Measurements from ENCODE around the gene LBX1.

The LBX1 gene, protein sequence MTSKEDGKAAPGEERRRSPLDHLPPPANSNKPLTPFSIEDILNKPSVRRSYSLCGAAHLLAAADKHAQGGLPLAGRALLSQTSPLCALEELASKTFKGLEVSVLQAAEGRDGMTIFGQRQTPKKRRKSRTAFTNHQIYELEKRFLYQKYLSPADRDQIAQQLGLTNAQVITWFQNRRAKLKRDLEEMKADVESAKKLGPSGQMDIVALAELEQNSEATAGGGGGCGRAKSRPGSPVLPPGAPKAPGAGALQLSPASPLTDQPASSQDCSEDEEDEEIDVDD

DNA sequence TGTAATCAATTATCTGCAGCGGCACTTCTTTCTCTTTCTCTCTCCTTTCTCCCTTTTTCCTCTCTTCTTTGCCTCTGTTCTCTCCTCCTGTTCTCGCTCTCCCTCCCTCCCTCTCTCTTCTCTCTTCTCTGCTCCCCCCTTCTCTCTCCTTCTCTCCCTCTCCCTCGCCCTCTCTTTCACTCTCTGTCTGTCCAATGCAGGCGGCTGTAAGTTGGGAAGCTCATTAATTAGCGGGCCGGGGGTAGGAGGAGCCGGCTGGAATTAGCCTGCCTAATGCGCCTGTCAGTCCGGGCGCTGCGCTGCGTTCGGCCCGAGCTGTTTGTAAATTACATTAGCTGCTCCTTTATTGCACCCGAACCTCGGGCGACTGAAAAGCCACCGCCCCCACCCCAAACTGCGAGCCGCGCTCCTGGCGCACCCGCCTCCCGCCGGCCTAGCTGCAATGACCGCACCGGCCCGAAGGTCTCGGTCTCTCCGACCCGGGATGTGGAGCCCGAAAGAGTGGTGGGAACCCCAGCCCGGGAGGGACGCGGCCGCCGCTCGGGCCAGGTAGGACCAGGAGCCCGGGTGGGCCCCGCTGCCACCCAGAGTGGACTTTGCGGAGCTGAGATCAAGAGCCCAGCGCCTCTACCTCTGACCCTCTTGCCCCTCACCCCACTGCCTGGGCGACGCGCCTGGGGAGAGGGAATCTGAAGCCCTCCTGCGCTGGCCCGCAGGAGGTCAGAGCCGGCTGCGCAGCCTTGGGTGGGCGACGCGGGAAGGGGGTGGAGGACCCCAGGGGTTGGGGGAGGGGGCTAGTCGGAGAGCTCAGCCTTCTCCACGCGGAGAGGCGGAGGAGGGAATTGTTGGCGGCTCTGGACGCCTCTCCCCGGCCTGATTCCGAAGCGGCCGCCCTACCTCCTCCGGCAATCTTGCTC, at the start of gene LBX1:
TSS of gene LBX1 (minus strand) at position 198 of the 917 bp plus-strand sequence. CDS start 648 bp downstream, outside the sequence.
- intact Hi-C loops (cut with DNase I) = no loop called here
- no peak for DNase-seq

DNA sequence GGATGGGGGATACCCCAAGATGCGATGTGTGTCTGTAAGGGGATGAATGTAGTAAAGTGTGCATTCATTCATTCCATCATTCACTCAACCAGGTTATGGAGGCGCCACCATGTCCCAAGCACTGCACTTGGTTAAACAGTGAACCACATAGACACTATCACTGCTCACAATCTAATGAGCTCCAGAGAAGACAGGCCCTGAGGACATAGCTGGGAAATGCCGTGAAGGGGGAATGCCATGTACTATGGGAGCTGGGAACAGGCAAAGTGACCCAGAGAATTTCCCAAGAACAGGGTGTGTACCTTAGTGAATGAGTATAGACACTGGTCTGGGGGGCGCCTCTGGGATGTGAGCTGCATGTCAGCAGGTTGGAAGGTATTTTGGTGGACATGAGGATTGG, 44.5 kb upstream of the LBX1 start:
- intact Hi-C loops (cut with DNase I) = no loop called here
- DNase-seq = no peak

DNA sequence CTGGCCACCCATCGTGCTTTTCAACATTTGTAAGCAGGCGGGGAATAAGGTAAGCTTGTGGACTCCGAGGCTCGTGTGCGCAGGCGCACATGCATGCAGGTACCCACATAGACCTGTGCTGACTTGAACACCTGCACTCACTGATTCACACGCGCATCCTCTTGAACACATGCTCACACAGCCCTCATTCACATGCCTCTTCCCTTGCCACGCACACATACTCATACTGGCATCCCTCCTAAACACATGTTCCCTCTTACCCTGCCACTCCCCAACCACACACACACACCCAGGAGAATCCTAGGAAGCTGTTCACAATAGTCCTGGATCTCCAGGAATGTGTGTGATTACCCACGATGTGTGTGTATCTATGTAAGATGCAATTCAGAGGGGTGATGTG, 44.1 kb upstream of the LBX1 start:
- intact Hi-C loops (cut with DNase I) = no loop called here
- DNase-seq = no peak

DNA sequence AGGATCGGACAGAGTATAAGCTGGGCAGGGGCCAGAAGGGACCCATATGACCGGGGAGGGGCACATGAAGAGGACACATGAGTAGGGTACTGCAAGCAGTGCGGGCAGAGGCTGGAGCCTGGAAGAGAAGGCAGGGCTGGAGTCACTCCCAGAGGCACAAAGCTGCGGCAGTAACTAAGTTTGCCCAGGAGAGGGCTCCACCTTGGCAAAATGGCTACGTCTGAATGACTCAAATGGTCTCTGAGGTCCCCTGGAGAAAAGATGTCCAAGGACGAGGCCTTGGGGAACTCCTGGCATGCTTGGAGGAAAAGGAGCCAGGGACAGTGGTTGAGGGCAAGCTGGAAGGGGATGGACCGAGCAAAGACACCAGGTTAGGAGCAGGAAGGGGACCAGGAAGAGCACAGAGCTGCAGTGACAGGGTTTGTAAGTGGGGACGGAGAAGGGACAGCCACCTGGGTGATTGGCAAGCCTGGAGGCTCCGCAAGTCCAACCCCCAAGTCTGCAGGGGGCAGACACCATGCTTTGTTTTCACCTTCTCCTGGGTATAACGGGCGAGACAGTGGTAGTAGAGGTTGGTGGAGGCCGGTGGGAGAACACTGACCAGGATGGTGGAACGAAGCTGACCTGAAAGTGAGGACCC, 43.1 kb upstream of the LBX1 start:
- DNase-seq = peak; percentile 37 to 88 (median 72)
- intact Hi-C loops (cut with DNase I) = no loop called here

DNA sequence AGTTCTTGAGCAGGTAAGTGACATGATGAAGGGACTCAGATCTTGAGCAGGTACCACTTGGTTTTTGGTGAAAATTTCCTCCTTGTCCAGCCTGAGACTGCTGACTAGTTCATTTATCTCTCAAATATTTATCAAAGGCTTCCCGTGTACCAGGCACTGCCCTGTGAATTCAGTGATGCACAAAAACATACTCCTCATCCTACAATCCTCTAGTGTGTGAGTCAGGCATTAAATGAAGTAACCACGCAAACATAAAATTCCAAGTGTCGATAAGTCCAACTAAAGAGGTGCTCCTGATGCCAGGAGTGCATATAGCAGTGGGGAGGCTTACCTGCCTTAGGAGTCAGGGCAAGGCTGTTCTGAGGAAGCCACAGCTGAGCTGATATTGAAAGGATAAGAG, 41.5 kb upstream of the LBX1 start:
- DNase-seq = no peak
- intact Hi-C loops (cut with DNase I) = no loop called here

DNA sequence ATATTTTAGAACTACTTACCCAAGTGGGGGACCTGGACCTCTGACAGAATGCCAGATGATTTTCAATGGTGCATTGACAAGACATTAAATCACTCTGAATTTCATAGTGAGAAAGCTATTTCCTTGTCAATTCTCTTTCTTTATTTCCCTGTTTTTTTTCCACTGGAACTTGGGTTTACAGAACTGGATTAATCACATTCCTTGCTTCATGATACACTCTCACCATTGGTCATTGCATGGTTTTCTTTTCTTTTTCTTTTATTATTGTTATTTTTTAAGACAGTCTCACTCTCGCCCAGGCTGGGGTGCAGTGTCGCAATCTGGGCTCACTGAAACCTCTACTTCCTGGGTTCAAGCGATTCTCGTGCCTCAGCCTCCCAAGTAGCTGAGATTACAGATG, 38.5 kb upstream of the LBX1 start:
- DNase-seq = no peak
- intact Hi-C loops (cut with DNase I) = no loop called here

DNA sequence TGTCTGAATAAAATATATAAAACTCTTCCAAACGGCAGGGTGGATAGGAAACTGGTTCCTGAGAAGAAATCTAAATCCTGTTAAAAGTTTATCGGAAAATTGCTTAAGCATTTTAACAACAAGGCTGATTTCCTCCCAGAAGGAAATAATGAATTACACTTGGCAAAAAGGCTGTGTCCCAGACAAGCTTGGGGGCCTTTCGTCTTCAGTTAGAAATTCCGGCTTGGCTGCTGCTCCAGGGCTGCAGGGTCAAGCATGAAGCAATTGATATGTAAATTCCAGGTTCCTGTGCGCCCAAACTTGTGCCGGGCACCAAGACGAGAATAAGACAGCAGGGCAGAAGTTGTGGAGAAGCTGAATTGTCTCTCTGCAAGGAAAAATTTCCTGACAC, 38.0 kb upstream of the LBX1 start:
- intact Hi-C loops (cut with DNase I) = no loop called here
- DNase-seq = no peak

DNA sequence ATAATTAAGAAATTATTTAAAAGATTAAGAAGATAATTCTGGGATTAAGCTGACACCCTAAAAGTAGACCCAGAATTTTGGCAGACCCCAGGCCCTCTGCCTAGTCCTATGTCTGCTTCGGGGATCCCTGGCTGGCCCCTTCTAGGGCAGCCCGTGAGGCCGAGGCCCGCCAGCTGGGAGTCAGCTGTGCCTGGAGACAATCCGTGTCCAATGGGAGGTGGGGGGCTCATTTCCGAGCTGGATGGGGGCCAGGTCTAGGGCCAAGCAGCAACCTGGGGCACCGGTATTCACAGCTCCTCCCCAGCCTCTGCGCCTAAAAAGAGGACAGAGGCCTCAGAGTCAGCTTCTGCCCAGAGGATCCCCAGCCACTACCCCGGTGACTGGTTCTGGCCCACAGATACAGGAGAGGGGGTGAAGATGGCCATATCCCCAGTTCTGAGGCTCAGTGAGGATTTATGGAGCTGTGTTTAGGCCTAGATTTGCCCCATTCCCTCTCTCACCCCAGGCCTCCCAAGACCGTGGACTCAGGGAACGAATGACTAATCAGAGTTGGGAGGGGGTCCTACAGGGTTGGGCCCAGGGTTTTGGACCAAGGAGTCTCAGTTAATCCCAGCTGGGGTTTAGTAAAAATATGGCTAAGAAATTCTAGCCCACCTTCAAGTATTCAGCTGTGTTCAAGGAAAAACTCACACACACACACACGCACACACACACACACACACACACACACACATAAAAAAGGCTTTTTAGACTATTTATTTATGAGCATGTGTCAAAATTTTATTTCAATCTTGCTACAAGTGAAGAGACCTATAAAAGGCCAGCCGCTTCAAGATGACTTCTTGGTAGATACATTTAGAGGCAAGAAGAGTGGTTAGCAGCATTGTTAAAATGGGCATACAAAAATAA, 37.4 kb upstream of the LBX1 start:
- no peak for DNase-seq
- intact Hi-C loops (cut with DNase I) = no loop called here

DNA sequence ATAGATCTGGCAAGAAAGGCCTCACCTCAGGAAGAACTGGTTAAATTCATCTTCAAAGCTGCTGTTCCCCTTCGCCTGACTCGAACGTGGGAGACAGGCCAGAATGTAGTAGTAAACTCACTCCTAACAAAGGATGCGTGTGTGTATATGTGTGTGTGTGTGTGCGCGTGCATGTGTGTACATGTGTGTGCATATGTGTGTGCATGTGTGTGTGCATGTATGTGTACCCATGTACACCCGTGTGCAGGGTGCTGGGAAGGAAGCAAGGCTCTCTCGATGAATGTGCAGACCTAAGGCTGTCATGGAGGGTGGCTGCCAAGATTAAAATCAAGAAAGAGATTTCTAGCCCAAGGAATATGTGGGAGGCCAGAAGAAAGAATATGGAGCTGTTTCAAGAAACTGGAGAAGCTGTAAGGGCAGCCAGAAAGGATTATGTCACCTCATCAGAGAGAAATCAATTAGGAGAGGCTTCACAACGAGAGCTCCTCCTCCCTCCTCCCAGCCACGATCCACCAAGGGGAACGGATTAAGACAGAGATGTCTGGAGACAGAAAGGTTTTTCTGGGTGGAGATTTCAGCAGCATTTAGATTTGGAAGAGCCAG, 34.0 kb upstream of the LBX1 start:
- DNase-seq = peak in 5 of 42 donors; percentile 17 to 48 (median 26)
- intact Hi-C loops (cut with DNase I) = no loop called here

DNA sequence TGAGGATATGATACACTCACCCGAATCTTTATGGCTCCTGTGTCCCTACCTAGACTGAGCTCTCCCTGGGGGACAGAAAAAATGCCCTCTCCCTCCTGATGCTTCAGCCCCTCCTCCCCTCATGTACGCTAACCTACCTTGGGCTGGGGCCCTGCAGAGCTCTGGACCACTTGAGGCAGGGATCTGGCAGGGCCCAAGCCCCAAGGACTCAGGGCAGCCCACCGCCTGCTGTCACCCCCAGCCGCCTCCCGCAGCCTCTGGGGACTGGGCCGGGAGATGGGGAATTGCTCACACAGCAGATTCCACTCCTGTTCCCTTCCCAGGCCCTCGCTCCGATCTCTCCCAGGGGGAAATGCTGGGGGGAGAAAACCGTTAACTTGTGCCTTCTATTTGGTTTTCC, 32.9 kb upstream of the LBX1 start:
- intact Hi-C loops (cut with DNase I) = no loop called here
- no peak for DNase-seq

DNA sequence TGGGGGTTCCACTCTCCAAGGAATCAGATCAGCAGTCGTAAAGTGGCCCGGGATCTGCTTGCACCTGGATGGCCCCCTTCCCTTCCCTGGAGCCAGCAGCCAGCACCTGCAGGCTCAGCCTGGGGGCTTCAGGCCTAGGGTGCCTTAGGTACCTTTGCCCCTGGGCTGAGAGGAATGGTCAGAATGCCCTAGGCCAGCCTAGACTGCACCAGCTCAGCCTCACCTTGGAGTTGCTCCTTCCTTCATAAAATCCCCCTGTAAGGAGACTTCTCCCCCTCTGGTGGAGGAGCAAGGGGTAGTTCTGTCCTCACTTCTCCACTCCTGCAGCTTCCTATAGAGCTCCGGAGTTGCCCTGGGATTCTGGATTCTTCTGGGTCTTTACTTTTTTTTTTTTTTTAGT, 32.4 kb upstream of the LBX1 start:
- no peak for DNase-seq
- intact Hi-C loops (cut with DNase I) = no loop called here

DNA sequence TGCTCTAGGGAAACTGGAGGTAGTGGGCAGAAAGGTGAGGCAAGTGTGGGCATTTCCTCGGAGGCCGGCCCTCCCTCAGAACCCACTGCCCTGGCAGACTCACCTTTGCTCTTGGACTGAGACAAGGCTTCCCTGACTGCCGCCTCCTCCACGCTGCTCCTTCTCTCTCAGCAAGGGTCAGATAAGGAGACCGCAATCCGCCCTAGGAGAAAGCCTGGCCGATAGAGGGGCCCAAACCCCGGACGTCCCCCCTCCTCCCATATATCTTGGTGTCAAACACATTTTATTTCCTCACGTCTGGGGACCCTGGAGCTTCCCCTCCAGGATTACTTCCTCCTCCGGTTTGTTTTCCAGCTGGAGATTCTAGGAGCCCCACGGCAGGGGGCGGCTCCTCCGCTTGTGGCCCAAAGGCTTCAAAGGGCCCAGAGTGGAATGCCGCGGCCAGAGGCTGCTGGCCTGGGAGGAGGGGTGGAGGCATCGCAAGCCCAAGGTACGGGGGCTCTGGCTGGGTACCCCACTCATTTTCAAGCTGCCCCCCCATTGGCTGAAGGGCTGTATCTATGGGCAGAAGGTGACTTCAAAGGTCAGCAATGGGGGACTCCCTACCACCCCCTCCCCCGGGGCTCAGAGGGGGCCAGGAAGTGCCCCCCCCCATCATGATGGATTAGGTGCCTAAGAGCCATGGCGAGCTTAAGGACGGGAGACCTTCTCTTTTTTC, 31.7 kb upstream of the LBX1 start:
- DNase-seq = no peak

DNA sequence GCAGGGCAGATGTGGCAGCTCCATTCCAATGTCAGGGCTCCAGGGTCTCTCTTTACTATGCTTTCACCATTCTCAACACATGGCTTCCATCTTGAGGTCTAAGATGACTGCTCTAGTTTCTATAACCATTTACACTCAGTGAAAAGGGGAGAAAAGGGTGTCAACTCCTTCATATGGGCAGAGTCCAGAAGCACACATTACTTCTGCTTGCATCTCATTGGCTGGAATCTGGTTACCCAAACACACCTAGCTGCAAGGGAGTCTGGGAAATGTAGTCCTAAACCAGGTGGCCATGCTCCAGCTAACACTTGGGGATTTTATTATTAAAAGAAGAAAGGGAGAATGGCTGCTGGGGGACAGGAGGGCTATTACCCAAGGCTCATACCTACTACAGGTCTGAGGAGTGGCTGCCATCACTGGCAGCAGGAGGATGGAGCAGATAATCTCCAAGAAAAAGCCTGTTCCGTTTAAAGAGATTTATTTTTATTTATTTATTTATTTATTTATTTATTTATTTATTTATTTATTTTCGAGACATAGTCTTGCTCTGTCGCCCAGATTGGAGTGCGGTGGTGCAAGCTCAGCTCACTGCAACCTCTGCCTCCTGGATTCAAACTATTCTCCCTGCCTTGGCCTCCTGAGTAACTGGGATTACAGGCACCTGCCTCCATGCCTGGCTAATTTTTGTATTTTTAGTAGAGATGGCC, 29.1 kb upstream of the LBX1 start:
- no peak for DNase-seq
- intact Hi-C loops (cut with DNase I) = no loop called here

More for the DNA sequence above, 31.7 kb upstream of the LBX1 start:
- intact Hi-C loops (cut with DNase I) = no loop called here

DNA sequence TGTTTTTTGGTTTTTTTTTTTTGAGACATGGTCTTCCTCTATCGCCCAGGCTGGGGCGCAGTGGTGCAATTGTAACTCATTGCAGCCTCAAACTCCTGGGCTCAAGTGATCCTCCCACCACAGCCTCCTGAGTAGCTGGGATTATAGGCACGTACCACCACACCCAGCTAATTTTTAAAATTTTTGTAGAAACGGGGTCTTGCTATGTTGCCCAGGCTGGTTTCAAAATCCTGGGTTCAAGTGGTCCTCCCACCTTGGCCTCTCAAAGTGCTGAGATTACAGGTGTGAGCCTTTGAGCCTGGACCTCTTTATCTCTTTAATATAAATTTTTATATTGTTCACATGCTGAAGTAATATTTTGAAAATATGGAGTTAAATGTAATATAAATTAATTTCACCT, 28.2 kb upstream of the LBX1 start:
- DNase-seq = no peak
- intact Hi-C loops (cut with DNase I) = no loop called here

DNA sequence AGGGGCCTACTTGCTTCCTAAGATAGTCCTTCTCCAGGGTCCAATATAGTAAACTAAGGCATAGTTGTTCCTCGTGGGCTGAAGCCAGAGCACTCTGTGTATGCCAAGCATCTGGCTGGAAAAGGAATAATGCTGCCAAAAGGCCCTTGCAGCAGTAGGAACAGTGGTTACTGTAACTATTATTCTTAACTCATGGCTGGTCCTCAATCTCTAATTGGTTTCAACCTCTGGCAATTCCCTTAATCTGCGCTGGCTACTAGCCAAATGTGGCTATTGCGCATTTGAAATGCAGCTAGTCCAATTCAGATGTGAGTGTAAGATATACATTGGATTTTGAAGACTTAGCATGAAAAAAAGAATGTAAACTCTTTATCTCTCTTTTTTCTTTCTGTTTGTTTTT, 27.8 kb upstream of the LBX1 start:
- DNase-seq = no peak

DNA sequence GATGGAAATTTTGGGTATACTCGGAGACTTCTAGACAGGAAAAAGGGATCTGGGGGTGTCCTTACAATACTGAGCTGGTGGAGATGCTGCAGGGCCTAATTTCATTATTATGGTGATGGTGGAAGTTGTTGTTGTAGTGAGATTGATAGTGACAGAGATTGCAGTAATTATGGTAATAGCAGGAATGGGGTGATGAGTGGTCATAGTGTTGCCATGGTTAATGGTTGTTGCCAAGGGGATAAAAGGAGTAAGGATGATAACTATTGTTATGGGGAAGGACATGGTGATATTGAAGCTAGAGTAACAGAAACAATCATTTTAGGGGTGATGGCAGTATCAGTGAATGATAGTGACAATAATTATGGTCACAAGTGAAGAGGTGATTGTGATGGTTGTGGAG, 27.1 kb upstream of the LBX1 start:
- DNase-seq = no peak
- intact Hi-C loops (cut with DNase I) = no loop called here

More for the DNA sequence above, 27.8 kb upstream of the LBX1 start:
- intact Hi-C loops (cut with DNase I) = no loop called here

DNA sequence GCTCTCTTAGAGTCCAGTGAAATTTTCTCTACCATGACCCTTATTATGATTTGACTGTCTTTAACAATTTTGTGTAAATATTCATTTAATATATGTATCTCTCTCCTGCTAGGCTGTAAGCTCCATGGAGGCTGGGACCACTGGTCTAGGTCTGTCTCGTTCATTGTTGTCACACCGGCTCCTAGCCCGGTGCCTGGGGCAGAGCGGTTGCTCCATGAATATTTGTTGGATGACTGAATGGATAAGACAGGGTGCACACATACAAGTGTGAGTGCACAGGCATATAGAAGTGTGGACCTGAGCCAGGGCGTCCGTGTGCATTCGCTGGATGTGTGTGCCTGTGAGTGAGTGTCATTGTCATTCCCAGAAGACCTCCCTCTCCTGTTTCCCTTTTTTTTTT, 20.9 kb upstream of the LBX1 start:
- intact Hi-C loops (cut with DNase I) = no loop called here
- no peak for DNase-seq

Measured in head of caudate nucleus (tissue), 42 donors.